ENCODE measurements around the gene DLGAP4.
"Not testable (repeated sequence)": the region's sequence is repeated elsewhere in the genome, so short reads cannot be mapped to it uniquely, and the experiment has no call there.

DLGAP4 gene

DNA sequence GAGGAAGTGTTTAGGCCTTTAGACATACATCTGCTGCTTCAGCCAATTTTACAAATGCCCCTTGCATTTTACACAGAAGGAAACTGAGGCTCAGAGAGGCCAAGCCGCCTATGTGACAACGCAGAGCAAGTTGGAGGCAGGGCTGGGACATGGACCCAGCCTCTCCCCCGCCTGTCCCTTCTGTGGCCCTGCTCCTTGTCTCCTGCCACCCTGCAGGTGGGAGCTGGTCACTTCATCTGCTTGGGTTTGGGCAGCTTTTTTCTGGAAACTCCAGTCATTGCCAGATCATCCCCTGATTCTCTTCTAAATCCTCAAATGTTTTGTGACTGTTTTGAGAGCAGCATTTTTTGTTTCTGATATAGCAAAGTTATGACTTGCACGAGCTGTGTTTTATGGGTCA is 68.9 kb downstream of the DLGAP4 start:
- Histone ChIP-seq H3K4me2 (ENCODE audit: low read depth, low read length) (no peak overlapping the region), H3K27me3 (replicated peaks; ENCODE audit: insufficient read depth, low read length) (peaks cover 90% of the 10 kb centered on the region), H3K79me2 (ENCODE audit: low read length) (no peaks in the 10 kb centered on the region), H3F3A (ENCODE audit: insufficient read depth, low read length) (no peaks in the 10 kb centered on the region), H3K27ac (ENCODE audit: low read length) (no peak overlapping the region), H3K4me3 (ENCODE audit: low read length) (no peak overlapping the region), H3K36me3 (replicated peaks; ENCODE audit: insufficient read depth, low read length) (no peaks in the 10 kb centered on the region), H3K4me1 (ENCODE audit: low read length) (no peaks in the 10 kb centered on the region), H3K9me2 (replicated peaks; ENCODE audit: insufficient read depth, low read length) (no peaks in the 10 kb centered on the region), H4K20me1 (ENCODE audit: insufficient read depth, low read length) (no peaks in the 10 kb centered on the region), H2AFZ (ENCODE audit: low read length) (no peak overlapping the region), H3K9me3 (replicated peaks; ENCODE audit: insufficient read depth, low read length) (no peaks in the 10 kb centered on the region), H3K9ac (ENCODE audit: low read length) (no peak overlapping the region)
- TF ChIP-seq EZH2 (optimal IDR thresholded peaks at IDR 0.05; ENCODE audit: low read depth, low read length) (no peak), EZH2phosphoT487 (IDR thresholded peaks at IDR 0.05; ENCODE audit: low read length) (no peak), CTCF (IDR thresholded peaks at IDR 0.05; ENCODE audit: low read length) (no peak)
- DNase-seq = no peak

- no peak overlapping the region for H3K9ac ChIP-seq (ENCODE audit: low read length)
- peaks cover 78% of the 10 kb centered on the region for H3K27me3 ChIP-seq (replicated peaks; ENCODE audit: insufficient read depth, low read length)
- H3K9me2 ChIP-seq (replicated peaks; ENCODE audit: insufficient read depth, low read length) = no peaks in the 10 kb centered on the region
- H3K36me3 ChIP-seq (replicated peaks; ENCODE audit: insufficient read depth, low read length) = no peaks in the 10 kb centered on the region
- H3K9me3 ChIP-seq (replicated peaks; ENCODE audit: insufficient read depth, low read length) = no peaks in the 10 kb centered on the region
- TF ChIP-seq EZH2phosphoT487 (IDR thresholded peaks at IDR 0.05; ENCODE audit: low read length) = no peak
- TF ChIP-seq CTCF (IDR thresholded peaks at IDR 0.05; ENCODE audit: low read length) = no peak
- TF ChIP-seq EZH2 (optimal IDR thresholded peaks at IDR 0.05; ENCODE audit: low read depth, low read length) = no peak
- DNase-seq = no peak
- no peak overlapping the region for H3K4me2 ChIP-seq (ENCODE audit: low read depth, low read length)
- H4K20me1 ChIP-seq (ENCODE audit: insufficient read depth, low read length) = no peaks in the 10 kb centered on the region
- no peak overlapping the region for H3K27ac ChIP-seq (ENCODE audit: low read length)
- no peak overlapping the region for H2AFZ ChIP-seq (ENCODE audit: low read length)
- no peaks in the 10 kb centered on the region for H3K4me1 ChIP-seq (ENCODE audit: low read length)
- no peaks in the 10 kb centered on the region for H3K79me2 ChIP-seq (ENCODE audit: low read length)
- no peaks in the 10 kb centered on the region for H3F3A ChIP-seq (ENCODE audit: insufficient read depth, low read length)
- no peak overlapping the region for H3K4me3 ChIP-seq (ENCODE audit: low read length)
These were observed 71.5 kb downstream of the DLGAP4 start for GRCh38 chr20:36377348-36378326.

DNA sequence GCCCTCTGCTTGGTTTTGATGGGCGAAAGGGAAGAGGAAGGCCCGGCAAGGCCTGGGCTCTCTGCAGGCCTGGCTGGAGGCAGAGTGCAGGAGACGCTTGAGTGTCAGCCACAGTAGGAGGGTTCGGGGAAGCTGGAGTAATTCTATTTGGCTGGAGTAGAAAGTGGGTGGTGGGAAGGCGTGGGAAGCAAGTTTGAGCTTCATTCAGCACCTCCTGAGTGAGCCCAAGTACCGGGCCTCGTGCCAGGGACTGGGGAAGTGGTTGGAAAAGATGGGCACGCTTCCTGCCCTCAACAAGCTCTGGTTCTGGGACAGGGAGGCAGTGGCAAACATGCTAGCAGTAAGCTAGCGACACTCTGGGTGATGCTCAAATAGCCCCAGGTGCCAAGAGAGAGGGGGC is 72.5 kb downstream of the DLGAP4 start:
- DNase-seq = no peak
- no peaks in the 10 kb centered on the region for H3F3A ChIP-seq (ENCODE audit: insufficient read depth, low read length)
- H3K79me2 ChIP-seq (ENCODE audit: low read length) = no peaks in the 10 kb centered on the region
- no peak overlapping the region for H3K4me2 ChIP-seq (ENCODE audit: low read depth, low read length)
- H3K9me3 ChIP-seq (replicated peaks; ENCODE audit: insufficient read depth, low read length) = no peaks in the 10 kb centered on the region
- no peaks in the 10 kb centered on the region for H4K20me1 ChIP-seq (ENCODE audit: insufficient read depth, low read length)
- H2AFZ ChIP-seq (ENCODE audit: low read length) = no peak overlapping the region
- H3K27me3 ChIP-seq (replicated peaks; ENCODE audit: insufficient read depth, low read length) = peaks cover 69% of the 10 kb centered on the region
- no peaks in the 10 kb centered on the region for H3K4me1 ChIP-seq (ENCODE audit: low read length)
- H3K4me3 ChIP-seq (ENCODE audit: low read length) = no peak overlapping the region
- no peaks in the 10 kb centered on the region for H3K36me3 ChIP-seq (replicated peaks; ENCODE audit: insufficient read depth, low read length)
- no peak for TF ChIP-seq EZH2phosphoT487 (IDR thresholded peaks at IDR 0.05; ENCODE audit: low read length)
- TF ChIP-seq EZH2 (optimal IDR thresholded peaks at IDR 0.05; ENCODE audit: low read depth, low read length) = no peak
- TF ChIP-seq CTCF (IDR thresholded peaks at IDR 0.05; ENCODE audit: low read length) = no peak
- no peaks in the 10 kb centered on the region for H3K9me2 ChIP-seq (replicated peaks; ENCODE audit: insufficient read depth, low read length)
- H3K27ac ChIP-seq (ENCODE audit: low read length) = no peak overlapping the region
- no peak overlapping the region for H3K9ac ChIP-seq (ENCODE audit: low read length)

GRCh38 chr20:36379914-36380313 is 73.8 kb downstream of the DLGAP4 start:
- not testable (repeated sequence) for H3K4me1 ChIP-seq (ENCODE audit: low read length); H3K36me3 ChIP-seq (replicated peaks; ENCODE audit: insufficient read depth, low read length); H3K4me3 ChIP-seq (ENCODE audit: low read length); H3F3A ChIP-seq (ENCODE audit: insufficient read depth, low read length); H3K27ac ChIP-seq (ENCODE audit: low read length); H3K9me2 ChIP-seq (replicated peaks; ENCODE audit: insufficient read depth, low read length); H3K4me2 ChIP-seq (ENCODE audit: low read depth, low read length); H4K20me1 ChIP-seq (ENCODE audit: insufficient read depth, low read length); H3K79me2 ChIP-seq (ENCODE audit: low read length); H2AFZ ChIP-seq (ENCODE audit: low read length); DNase-seq; H3K9me3 ChIP-seq (replicated peaks; ENCODE audit: insufficient read depth, low read length); H3K9ac ChIP-seq (ENCODE audit: low read length)
- H3K27me3 ChIP-seq (replicated peaks; ENCODE audit: insufficient read depth, low read length) = peaks cover 62% of the 10 kb centered on the region
